ENCODE data around the gene CIAO2A.

Gene CIAO2A

GRCh38 chr15:64130159-64130558 lies 36.5 kb upstream of the CIAO2A start:
- H3K27me3 ChIP-seq (ENCODE audit: insufficient read depth, poor library complexity, severe bottlenecking): no peaks in the 10 kb centered on the region
- no peak for DNase-seq (ENCODE audit: low read depth in 1 of 2, low spot score in 1 of 2)
- no peak overlapping the region for H3K4me3 ChIP-seq (replicated peaks; ENCODE audit: insufficient read depth, low read length)
- no peak overlapping the region for H3K27ac ChIP-seq (replicated peaks)
- TF ChIP-seq, protein P1, sequence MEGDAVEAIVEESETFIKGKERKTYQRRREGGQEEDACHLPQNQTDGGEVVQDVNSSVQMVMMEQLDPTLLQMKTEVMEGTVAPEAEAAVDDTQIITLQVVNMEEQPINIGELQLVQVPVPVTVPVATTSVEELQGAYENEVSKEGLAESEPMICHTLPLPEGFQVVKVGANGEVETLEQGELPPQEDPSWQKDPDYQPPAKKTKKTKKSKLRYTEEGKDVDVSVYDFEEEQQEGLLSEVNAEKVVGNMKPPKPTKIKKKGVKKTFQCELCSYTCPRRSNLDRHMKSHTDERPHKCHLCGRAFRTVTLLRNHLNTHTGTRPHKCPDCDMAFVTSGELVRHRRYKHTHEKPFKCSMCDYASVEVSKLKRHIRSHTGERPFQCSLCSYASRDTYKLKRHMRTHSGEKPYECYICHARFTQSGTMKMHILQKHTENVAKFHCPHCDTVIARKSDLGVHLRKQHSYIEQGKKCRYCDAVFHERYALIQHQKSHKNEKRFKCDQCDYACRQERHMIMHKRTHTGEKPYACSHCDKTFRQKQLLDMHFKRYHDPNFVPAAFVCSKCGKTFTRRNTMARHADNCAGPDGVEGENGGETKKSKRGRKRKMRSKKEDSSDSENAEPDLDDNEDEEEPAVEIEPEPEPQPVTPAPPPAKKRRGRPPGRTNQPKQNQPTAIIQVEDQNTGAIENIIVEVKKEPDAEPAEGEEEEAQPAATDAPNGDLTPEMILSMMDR (IDR thresholded peaks at IDR 0.05; ENCODE audit: insufficient read depth, low read length): no peak
- TF ChIP-seq GABPA (IDR thresholded peaks at IDR 0.05; ENCODE audit: low read depth) (no peak), POLR2AphosphoS5 (IDR thresholded peaks at IDR 0.05; ENCODE audit: low read depth) (no peak), SPI1 (IDR thresholded peaks at IDR 0.05; ENCODE audit: borderline replicate concordance, low read depth) (no peak)
- TF ChIP-seq, protein P2, sequence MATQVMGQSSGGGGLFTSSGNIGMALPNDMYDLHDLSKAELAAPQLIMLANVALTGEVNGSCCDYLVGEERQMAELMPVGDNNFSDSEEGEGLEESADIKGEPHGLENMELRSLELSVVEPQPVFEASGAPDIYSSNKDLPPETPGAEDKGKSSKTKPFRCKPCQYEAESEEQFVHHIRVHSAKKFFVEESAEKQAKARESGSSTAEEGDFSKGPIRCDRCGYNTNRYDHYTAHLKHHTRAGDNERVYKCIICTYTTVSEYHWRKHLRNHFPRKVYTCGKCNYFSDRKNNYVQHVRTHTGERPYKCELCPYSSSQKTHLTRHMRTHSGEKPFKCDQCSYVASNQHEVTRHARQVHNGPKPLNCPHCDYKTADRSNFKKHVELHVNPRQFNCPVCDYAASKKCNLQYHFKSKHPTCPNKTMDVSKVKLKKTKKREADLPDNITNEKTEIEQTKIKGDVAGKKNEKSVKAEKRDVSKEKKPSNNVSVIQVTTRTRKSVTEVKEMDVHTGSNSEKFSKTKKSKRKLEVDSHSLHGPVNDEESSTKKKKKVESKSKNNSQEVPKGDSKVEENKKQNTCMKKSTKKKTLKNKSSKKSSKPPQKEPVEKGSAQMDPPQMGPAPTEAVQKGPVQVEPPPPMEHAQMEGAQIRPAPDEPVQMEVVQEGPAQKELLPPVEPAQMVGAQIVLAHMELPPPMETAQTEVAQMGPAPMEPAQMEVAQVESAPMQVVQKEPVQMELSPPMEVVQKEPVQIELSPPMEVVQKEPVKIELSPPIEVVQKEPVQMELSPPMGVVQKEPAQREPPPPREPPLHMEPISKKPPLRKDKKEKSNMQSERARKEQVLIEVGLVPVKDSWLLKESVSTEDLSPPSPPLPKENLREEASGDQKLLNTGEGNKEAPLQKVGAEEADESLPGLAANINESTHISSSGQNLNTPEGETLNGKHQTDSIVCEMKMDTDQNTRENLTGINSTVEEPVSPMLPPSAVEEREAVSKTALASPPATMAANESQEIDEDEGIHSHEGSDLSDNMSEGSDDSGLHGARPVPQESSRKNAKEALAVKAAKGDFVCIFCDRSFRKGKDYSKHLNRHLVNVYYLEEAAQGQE (IDR thresholded peaks at IDR 0.05; ENCODE audit: insufficient replicate concordance, low read depth): no peak

DNA sequence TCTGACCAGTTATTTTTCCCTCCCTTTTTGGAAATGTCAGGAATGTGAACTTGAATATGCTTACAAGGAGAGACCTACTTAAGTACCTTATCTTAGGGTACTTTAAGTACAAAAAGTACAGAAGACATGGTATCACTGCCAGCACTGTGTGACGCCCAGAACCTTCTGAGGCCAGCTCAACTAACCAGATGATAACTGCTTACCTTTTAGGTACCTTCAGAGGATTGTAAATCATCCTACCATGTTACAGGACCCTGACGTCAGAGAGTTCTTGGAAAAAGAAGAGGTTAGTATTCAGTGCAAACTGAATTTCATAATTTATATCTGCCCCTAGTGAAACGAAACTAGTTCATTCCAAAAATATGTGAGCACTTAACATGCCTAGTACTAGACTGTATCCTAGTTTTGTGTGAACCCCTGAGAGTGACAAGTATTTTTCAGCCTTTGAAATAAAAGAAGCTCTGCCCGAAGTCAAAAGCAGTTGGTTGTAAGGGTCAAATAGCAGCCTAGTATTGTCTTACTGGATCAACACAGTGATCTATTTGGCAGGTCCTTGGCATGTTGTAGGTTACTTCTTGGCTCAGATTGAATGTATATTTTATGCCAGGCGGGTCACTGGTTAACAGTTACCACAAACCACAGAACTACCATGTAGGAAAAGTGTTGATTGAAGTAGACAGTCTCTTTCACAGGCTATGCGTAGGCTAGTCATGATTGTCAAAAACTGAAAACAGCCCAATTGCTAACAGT lies 34.1 kb upstream of the CIAO2A start:
- DNase-seq (ENCODE audit: low read depth in 1 of 2, low spot score in 1 of 2): no peak
- TF ChIP-seq GABPA (IDR thresholded peaks at IDR 0.05; ENCODE audit: low read depth) (no peak), POLR2AphosphoS5 (IDR thresholded peaks at IDR 0.05; ENCODE audit: low read depth) (no peak), SPI1 (IDR thresholded peaks at IDR 0.05; ENCODE audit: borderline replicate concordance, low read depth) (no peak)
- TF ChIP-seq, protein P1 (IDR thresholded peaks at IDR 0.05; ENCODE audit: insufficient read depth, low read length): no peak
- TF ChIP-seq, protein P2 (IDR thresholded peaks at IDR 0.05; ENCODE audit: insufficient replicate concordance, low read depth): no peak
- no peaks in the 10 kb centered on the region for H3K27me3 ChIP-seq (ENCODE audit: insufficient read depth, poor library complexity, severe bottlenecking)
- no peak overlapping the region for H3K4me3 ChIP-seq (replicated peaks; ENCODE audit: insufficient read depth, low read length)
- no peak overlapping the region for H3K27ac ChIP-seq (replicated peaks)

DNA sequence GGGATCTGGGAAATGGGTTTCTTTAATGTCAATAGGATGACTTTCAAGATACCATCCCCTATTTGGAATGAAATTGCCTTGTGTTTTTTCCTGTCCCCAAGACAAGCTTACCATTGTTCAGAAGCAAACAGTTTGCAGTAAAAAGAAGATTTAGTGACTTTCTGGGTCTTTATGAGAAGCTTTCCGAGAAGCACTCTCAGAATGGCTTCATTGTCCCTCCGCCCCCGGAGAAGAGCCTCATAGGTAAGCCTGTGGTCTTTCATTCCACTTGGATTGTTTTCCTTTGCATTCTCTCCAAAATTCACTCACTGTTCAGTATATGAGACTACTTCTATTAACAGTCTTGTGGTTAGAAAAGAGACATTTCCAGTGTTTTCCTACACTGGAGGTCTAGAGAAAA lies 32.3 kb upstream of the CIAO2A start:
- Histone ChIP-seq H3K4me3 (replicated peaks; ENCODE audit: insufficient read depth, low read length) (no peak overlapping the region), H3K27ac (replicated peaks) (no peak overlapping the region), H3K27me3 (ENCODE audit: insufficient read depth, poor library complexity, severe bottlenecking) (no peaks in the 10 kb centered on the region)
- TF ChIP-seq GABPA (IDR thresholded peaks at IDR 0.05; ENCODE audit: low read depth) (no peak), SPI1 (IDR thresholded peaks at IDR 0.05; ENCODE audit: borderline replicate concordance, low read depth) (no peak), POLR2AphosphoS5 (IDR thresholded peaks at IDR 0.05; ENCODE audit: low read depth) (no peak)
- TF ChIP-seq, protein P2 (IDR thresholded peaks at IDR 0.05; ENCODE audit: insufficient replicate concordance, low read depth): no peak
- TF ChIP-seq, protein P1 (IDR thresholded peaks at IDR 0.05; ENCODE audit: insufficient read depth, low read length): no peak
- DNase-seq (ENCODE audit: low read depth in 1 of 2, low spot score in 1 of 2): no peak
